Hippocampal formation (tissue), 2 donors: ENCODE measurements around the gene SEPTIN14.
A peak's percentile ranks its signal among the peaks of the same experiment; 100 is the strongest.
"Not testable (repeated sequence)": the region's sequence is repeated elsewhere in the genome, so short reads cannot be mapped to it uniquely, and the experiment has no call there.

Experiments used
- DNase-seq, 2 donors: peaks; one replicate each; lab custom pipeline; 2025; lab: John Stamatoyannopoulos, UW

Gene SEPTIN14

DNA sequence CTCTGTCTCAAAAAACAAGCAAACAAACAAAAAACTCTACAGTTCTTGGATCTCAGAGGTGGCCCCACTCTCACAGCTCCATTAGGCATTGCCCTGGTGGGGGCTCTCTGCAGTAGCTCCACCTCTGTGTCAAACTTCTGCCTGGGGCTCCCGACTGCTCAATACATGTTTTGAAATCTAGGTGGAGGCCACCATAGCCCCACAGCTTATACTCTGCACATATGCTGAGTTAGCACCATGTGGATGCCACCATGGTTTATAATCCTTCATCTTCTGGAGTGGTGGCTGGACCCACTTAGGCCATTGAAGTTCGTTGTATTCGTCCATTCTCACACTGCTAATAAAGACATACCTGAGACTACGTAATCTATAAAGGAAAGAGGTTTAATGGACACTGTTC lies 78.4 kb downstream of the SEPTIN14 start:
- DNase-seq = no peak

DNA sequence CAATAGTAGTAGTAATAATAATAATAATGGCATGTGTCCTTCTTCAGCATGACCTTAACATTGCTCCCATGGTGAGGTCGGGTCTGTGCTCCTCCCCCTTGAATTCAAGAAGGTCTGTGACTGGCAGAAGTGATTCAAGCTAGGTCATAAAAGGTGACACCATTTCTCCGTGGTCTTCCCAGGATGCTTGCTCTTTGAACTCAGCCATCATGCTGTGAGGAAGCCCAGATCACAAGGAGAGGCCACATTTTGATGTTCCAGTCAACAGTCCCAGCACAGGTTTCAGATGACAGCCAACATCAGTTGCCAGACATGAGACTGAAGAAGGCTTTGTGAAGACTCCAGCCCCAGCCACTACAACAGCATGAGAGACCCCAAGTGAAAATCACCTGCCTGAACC lies 83.9 kb downstream of the SEPTIN14 start:
- DNase-seq = no peak

DNA sequence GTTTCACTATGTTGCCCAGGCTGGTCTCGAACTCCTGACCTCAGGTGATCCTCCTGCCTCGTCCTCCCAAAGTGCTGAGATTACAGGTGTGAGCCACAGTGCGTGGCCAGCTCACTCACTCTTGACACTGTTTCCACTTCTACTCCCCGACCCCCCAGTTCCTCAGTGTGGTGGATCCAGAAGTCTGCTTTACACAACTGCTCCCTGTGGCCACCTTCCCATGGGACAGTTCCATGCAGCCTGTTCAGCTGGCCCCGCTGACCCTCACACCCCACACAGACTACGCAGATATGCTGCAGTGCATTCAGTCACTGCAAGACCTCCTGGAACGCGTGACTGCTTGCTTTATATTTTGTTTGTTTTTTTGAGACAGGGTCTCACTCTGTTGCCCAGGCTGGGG lies 86.4 kb downstream of the SEPTIN14 start:
- no peak for DNase-seq

DNA sequence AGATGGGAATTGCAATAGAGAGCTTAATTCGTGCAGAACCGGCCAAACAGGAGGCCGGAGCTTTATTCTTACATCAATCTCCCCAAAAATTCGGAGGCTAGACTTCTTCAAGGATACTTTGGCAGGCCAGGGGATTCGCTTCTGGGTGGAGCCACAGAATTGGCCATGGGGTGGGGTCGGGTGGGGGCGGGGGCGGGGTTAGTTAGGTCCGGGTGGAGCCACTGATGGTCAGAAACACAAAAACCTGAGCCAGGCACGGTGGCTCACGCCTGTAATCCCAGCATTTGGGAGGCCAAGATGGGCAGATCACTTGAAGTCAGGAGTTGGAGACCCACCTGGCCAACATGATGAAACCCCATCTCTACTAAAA lies 87.5 kb downstream of the SEPTIN14 start:
- DNase-seq = no peak

DNA sequence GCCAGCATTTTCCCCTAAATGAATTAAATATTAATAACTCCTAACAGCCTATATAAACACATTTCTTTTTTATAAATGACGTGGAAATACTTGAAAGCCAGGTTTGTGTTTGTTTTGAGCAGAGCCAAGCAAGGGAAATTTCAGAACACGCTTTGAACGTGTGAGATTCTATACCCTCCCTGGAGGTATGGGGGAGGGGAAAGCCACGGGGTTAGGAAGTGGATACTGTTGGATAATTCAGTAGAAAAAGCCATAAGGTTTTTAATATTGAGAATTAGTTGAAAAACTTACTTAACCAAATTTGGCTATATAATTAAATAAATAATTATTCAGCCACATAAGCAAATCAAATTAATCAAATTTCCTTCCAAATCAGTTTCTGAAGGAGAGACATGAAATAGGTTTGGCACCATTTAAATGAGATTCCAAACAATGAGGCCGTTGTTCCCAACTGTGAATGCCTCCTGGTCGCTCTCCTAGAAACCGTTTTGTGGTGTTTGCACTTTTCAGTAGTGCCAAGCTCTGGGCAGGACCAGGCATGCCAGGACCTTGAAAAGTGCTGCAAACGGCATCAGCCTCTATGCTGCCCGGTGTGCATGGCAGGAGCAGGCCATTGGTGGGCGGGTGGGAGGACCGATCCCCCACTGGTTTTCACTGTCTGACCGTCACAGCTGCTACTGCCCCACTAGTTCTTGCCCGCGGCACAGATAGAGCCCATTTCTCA lies 88.1 kb downstream of the SEPTIN14 start:
- peak; percentile 9 to 23 for DNase-seq

DNA sequence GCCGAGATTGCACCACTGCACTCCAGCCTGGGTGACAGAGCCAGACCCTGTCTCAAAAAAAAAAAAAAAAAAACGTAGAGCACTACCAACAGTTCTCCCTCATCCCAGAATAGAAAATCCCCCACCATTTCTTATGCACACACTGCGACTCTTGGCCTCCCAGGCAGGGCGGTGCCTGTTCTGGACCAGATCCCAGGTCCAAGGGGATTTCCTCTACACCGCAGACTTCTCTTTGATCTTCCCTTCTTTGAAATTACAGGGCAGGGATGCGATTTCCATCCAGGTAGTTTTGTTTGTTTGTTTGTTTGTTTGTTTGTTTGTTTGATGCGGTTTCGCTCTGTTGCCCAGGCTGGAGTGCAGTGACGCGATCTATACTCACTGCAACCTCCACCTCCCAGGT lies 91.8 kb downstream of the SEPTIN14 start:
- DNase-seq = no peak

DNA sequence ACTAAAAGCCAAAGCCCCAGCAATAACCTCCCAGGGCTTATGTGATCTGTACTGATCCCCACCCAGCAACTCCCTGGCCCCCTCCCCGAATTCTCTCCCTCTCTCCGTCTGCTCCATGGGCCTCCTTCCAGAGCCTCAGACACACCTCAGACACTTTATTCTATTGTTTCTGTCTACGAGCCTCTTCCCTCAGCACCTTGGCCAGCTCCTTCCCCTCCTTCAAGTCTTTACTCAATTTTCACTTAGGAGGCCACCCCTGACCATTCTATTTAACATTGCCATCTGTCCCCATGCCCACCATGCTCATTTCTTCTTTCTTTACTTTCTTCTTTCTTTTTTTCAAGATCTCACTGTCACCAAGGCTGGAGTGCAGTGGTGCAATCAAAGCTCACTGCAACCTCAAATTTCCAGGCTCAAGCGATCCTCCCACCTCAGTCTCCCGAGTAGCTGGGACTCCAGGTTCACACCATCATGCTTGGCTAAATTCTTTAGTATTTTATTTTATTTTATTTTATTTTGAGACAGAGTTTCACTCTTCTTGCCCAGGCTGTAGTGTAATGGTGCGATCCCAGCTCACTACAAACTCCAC lies 109.2 kb downstream of the SEPTIN14 start:
- not testable (repeated sequence) for DNase-seq

DNA sequence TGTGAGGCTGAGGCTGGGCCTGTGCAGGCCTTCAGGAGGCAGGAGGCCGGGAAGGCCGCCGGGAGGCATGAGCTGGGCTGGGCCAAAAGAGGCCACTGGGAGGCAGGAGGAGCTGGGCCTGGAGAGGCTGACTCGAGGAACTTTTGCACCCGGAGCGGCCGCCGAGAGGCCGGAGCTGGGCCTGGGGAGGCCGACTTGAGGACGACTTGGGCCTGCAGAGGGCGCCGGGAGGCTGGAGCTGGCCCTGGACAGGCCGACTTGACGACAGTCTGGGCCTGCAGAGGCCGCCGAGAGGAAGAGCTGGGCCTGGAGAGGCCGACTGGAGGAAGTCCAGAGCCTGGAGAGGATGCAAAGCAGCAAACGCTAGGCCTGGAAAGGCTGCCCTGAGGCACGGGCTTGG lies 117.8 kb downstream of the SEPTIN14 start:
- not testable (repeated sequence) for DNase-seq
